ENCODE results near the gene ZSWIM5. TPM values are rescaled to one million over a fixed set of nuclear protein-coding genes. Genes with fewer than 3 reads are reported as not detected.
"Not testable (repeated sequence)": the region's sequence is repeated elsewhere in the genome, so short reads cannot be mapped to it uniquely, and the experiment has no call there.

Gene ZSWIM5
- total RNA-seq, 1 experiment from 2014 or later = 2.6 TPM

- DNase-seq (ENCODE audit: low read depth, low spot score); in situ Hi-C loops (cut with HindIII; ENCODE audit: low pct_unique_long_range_greater_than_20kb, low sequenced_read_pairs): not testable (repeated sequence)
Observed at GRCh38 chr1:45163111-45163510, 43.3 kb downstream of the ZSWIM5 start.

DNA sequence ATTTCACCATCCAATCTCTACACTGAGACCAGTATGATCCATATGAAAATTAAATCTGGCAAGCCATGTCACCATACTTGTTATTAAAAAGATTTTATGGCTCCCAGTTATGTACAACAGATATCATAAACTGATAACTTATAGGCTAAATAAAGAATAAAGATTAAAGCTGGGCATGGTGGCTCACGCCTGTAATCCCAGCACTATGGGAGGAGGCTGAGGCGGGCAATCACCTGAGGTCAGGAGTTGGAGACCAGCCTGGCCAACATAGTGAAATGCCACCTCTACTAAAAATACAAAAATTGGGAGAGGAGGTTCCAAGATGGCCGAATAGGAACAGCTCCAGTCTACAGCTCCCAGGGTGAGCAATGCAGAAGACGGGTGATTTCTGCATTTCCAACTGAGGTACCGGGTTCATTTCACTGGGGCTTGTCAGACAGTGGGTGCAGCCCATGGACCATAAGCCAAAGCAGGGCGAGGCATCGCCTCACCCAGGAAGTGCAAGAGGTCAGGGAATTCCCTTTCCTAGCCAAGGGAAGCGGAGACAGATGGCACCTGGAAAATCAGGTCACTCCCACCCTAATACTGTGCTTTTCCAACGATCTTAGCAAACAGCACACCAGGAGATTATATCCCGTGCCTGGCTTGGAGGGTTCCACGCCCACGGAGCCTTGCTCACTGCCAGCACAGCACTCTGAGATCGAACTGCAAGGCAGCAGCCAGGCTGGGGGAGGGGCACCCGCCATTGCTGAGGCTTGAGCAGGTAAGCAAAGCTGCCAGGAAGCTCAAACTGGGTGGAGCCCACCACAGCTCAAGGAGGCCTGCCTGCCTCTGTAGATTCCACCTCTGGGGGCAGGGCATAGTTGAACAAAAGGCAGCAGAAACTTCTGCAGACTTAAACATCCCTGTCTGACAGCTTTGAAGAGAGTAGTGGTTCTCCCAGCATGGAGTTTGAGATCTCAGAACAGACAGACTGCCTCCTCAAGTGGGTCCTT, 44.1 kb downstream of the ZSWIM5 start:
- in situ Hi-C loops (cut with HindIII; ENCODE audit: low pct_unique_long_range_greater_than_20kb, low sequenced_read_pairs); DNase-seq (ENCODE audit: low read depth, low spot score): not testable (repeated sequence)

- DNase-seq (ENCODE audit: low read depth, low spot score) = no peak
- in situ Hi-C loops (cut with HindIII; ENCODE audit: low pct_unique_long_range_greater_than_20kb, low sequenced_read_pairs) = no loop called here
Observed at GRCh38 chr1:45155957-45156356, 50.4 kb downstream of the ZSWIM5 start.

DNA sequence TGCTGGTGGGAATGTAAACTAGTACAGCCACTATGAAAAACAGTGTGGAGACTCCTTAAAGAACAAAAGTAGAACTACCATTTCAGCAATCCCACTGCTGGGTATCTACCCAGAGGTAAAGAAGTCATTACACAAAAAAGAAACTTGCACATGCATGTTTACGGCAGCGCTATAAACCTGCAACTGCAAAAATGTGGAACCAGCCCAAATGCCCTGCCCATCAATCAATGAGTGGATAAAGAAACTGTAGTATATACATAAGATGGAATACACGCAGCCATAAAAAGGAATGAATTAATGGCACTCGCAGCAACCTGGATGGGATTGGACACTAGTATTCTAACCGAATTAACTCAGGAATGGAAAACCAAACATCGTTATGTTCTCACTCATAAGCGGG, 51.0 kb downstream of the ZSWIM5 start:
- in situ Hi-C loops (cut with HindIII; ENCODE audit: low pct_unique_long_range_greater_than_20kb, low sequenced_read_pairs) = no loop called here
- DNase-seq (ENCODE audit: low read depth, low spot score) = no peak

DNA sequence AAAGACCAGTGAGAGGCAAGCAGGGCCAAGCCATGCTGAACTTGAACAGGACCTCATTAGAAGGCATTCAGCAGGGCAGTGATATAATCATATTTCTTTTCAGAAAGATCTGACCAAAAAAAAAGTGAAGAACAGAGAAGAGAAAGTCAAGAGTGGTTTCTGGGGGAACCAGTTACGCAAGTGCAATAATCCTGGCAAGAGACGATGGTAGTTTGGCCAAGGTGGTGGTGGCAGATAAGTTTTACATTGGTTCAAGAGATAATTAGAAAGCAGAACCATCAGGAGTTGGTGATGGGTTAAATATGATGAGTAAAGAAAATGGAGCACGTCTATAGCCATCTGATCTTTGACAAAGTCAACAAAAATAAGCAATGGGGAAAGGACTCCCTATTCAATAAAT, 54.3 kb downstream of the ZSWIM5 start:
- in situ Hi-C loops (cut with HindIII; ENCODE audit: low pct_unique_long_range_greater_than_20kb, low sequenced_read_pairs) = no loop called here
- no peak for DNase-seq (ENCODE audit: low read depth, low spot score)

DNA sequence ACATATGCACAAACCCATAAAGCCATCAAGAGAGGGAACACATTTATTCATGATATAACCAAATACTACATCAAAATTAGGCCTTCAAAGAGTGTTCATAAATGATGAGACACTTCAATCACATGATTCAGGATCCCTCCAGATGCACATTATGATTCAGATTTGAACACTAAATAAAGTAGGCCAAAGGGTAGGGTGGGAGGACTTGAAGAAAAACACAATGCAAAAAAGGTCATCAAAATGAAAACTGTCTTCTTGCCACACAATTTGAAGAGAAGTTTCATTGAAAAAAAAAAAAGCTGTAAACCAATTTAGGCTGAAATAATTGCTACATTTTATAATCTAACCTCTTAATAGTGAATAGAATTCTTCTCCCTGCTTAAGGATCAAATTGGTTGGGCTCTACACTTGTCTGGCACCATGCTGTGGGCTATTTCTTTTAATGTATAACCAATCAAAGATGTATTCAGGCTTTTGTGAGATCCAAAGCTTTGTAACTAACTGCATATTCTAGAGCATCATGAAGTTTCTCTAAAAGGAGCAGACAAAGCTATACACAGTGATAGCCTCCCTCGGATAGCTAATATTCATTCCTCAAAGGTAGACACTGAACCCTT, 58.1 kb downstream of the ZSWIM5 start:
- DNase-seq (ENCODE audit: low read depth, low spot score) = no peak
- in situ Hi-C loops (cut with HindIII; ENCODE audit: low pct_unique_long_range_greater_than_20kb, low sequenced_read_pairs) = no loop called here

- in situ Hi-C loops (cut with HindIII; ENCODE audit: low pct_unique_long_range_greater_than_20kb, low sequenced_read_pairs) = no loop called here
- no peak for DNase-seq (ENCODE audit: low read depth, low spot score)
Observed at GRCh38 chr1:45146833-45147232, 59.6 kb downstream of the ZSWIM5 start.

DNA sequence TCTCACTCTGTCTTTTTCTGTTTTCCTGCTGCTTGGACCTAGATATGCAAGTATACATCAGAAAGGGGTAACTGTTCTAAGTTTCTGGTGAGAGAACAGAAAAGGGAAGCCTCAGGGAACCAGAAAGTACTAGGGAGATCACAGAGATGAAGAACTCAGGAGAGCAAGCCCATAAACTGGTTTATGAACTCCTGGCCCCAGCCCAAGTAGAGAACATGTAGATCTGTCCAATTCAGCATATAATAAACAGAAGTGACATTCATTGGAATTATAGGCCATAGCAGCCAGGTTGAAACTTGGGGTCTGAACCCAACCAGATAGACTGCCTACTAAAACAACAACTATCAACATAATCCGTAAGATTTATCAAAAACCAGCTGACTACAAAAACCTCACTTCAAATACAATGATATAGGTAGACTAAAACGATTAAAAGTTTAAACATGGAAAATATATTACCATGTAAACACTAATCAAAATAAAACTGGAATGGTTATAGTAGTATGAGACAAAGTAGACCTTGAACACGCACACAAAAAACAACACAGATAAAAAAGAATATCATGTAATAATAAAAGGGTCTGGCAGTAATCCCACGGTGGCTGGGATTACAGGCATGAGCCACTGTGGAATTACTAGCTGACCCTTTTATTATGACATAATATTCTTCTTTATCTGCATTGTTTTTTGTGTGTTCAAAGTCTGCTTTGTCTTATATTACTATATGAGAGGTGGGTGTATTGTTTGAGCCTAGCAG, 65.0 kb downstream of the ZSWIM5 start:
- no peak for DNase-seq (ENCODE audit: low read depth, low spot score)
- in situ Hi-C loops (cut with HindIII; ENCODE audit: low pct_unique_long_range_greater_than_20kb, low sequenced_read_pairs) = no loop called here

DNA sequence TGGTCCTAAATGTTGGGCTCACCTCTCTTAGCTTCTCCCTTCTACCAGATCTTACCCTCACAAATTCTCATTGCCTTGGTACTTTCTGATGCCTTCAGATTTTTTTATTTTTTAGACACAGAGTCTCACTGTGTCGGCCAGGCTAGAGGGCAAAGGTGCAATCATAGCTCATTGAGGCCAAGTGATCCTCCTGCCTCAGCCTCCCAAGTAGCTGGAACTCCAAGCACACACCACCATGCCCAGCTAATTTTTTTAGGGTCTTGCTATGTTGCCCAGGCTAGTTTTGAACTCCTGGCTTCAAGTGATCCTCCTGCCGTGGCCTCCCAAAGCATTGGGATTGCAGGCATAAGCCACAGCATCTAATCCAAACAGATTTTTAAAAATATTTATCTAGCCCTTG, 69.4 kb downstream of the ZSWIM5 start:
- in situ Hi-C loops (cut with HindIII; ENCODE audit: low pct_unique_long_range_greater_than_20kb, low sequenced_read_pairs) = no loop called here
- DNase-seq (ENCODE audit: low read depth, low spot score) = no peak

DNA sequence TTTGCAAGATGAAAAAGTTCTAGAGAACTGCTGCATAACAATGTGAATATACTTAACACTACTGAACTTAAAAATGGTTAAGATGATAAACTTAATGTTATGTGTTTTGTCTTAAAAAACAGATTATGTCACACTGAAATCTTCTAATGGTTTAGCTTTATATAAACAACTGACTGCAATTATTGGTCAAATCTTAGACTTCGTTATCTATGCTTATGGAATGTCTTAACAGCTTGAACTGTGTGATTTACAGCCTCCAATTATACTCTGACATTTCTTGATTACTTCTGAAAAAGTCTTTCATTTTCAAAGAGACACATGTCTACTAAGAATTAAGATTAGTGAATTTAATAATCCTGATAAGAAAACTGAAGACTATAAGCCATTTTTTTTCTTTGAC, 71.1 kb downstream of the ZSWIM5 start:
- DNase-seq (ENCODE audit: low read depth, low spot score) = no peak
- in situ Hi-C loops (cut with HindIII; ENCODE audit: low pct_unique_long_range_greater_than_20kb, low sequenced_read_pairs) = no loop called here

DNA sequence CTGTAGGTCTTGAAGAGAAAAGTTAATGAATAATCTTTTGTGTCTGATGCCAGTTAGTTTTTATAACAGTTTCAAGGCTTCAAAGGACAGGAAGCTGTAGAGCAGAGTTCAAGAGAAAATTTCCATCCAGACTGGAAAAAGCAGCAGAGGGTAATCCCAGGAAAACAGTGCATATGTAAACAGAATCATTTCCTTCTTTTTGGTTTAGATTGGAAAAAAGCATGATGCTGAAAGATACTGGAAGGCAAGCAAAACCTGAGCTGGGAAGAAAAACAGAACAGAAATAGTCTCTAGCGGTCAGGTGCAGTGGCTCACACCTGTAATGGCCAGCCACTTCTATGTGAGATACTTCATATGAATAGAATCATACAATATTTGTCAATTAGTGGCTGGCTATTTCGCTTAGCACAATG, 71.9 kb downstream of the ZSWIM5 start:
- in situ Hi-C loops (cut with HindIII; ENCODE audit: low pct_unique_long_range_greater_than_20kb, low sequenced_read_pairs) = no loop called here
- no peak for DNase-seq (ENCODE audit: low read depth, low spot score)

GRCh38 chr1:45132719-45133118, 73.7 kb downstream of the ZSWIM5 start:
- DNase-seq (ENCODE audit: low read depth, low spot score); in situ Hi-C loops (cut with HindIII; ENCODE audit: low pct_unique_long_range_greater_than_20kb, low sequenced_read_pairs): not testable (repeated sequence)

GRCh38 chr1:45123358-45123757, 83.0 kb downstream of the ZSWIM5 start:
- DNase-seq (ENCODE audit: low read depth, low spot score) = no peak
- in situ Hi-C loops (cut with HindIII; ENCODE audit: low pct_unique_long_range_greater_than_20kb, low sequenced_read_pairs) = no loop called here

- in situ Hi-C loops (cut with HindIII; ENCODE audit: low pct_unique_long_range_greater_than_20kb, low sequenced_read_pairs) = no loop called here
- DNase-seq (ENCODE audit: low read depth, low spot score) = no peak
Observed at GRCh38 chr1:45122724-45123123, 83.7 kb downstream of the ZSWIM5 start.

DNA sequence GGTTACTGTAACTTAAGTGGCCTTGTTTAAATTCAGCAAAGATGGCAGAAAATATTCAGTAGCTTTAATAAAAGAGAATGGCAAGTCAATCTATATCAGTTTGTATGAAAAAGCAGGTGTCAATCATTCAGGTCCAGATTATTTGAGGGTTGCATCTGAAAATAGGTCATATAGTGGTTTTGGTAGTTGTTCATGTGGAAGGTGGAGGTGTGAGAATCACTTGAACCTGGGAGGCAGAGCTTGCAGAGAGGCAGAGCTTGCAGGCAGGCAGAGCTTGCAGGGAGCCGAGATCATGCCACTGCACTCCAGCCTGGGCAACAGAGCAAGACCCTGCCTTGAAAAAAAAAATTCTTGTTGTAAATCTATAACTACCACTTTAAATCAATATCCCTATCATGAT, 88.6 kb downstream of the ZSWIM5 start:
- in situ Hi-C loops (cut with HindIII; ENCODE audit: low pct_unique_long_range_greater_than_20kb, low sequenced_read_pairs) = no loop called here
- no peak for DNase-seq (ENCODE audit: low read depth, low spot score)

- DNase-seq (ENCODE audit: low read depth, low spot score) = no peak
- in situ Hi-C loops (cut with HindIII; ENCODE audit: low pct_unique_long_range_greater_than_20kb, low sequenced_read_pairs) = no loop called here
Observed at GRCh38 chr1:45116820-45117219, 89.6 kb downstream of the ZSWIM5 start.

DNA sequence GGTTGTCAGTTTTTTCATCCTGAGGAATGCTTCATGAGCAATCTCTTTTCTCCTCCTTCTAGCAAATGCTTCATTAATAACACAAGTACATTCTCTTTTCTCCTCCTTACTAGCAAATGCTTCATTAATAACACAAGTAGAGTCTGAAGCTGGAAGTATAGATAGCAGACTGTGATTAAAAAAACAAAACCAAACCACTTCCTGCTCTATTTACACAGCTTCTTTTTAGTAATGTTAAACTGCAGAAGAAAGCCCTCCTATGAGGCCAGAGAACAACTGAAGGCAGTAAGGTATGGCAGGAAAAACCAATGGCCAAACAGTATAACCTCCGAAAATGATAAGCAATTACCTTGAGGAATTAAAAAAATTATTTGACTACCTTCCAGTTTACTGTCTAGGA, 90.1 kb downstream of the ZSWIM5 start:
- no peak for DNase-seq (ENCODE audit: low read depth, low spot score)
- in situ Hi-C loops (cut with HindIII; ENCODE audit: low pct_unique_long_range_greater_than_20kb, low sequenced_read_pairs) = no loop called here

DNA sequence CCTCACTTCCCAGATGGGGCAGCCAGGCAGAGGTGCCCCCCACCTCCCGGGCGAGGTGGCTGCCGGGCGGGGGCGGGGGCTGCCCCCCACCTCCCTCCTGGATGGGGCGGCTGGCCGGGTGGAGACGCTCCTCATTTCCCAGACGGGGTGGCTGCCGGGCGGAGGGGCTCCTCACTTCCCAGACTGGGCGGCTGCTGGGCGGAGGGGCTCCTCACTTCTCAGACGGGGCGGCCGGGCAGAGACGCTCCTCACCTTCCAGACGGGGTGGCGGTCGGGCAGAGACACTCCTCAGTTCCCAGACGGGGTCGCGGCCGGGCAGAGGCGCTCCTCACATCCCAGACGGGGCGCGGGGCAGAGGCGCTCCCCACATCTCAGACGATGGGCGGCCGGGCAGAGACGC, 91.2 kb downstream of the ZSWIM5 start:
- in situ Hi-C loops (cut with HindIII; ENCODE audit: low pct_unique_long_range_greater_than_20kb, low sequenced_read_pairs); DNase-seq (ENCODE audit: low read depth, low spot score): not testable (repeated sequence)
